ENCODE data around the gene TRMT44.

The TRMT44 gene

GRCh38 chr4:8428288-8429097 lies 12.1 kb upstream of the TRMT44 start:
- peak; percentile 93 for TF ChIP-seq CREB1 (IDR thresholded peaks at IDR 0.05; ENCODE audit: low read depth)
- no peak for TF ChIP-seq TEAD4 (IDR thresholded peaks at IDR 0.05)
- peak; percentile 13; the same call in 1 of the 2 replicates for TF ChIP-seq EGR1 (IDR thresholded peaks at IDR 0.05)
- TF ChIP-seq TAF1 (IDR thresholded peaks at IDR 0.05; ENCODE audit: low read depth): peak; percentile 73; the same call in 1 of the 2 replicates
- peak; percentile 28 for TF ChIP-seq NFIC (IDR thresholded peaks at IDR 0.05)
- TF ChIP-seq, protein P1, sequence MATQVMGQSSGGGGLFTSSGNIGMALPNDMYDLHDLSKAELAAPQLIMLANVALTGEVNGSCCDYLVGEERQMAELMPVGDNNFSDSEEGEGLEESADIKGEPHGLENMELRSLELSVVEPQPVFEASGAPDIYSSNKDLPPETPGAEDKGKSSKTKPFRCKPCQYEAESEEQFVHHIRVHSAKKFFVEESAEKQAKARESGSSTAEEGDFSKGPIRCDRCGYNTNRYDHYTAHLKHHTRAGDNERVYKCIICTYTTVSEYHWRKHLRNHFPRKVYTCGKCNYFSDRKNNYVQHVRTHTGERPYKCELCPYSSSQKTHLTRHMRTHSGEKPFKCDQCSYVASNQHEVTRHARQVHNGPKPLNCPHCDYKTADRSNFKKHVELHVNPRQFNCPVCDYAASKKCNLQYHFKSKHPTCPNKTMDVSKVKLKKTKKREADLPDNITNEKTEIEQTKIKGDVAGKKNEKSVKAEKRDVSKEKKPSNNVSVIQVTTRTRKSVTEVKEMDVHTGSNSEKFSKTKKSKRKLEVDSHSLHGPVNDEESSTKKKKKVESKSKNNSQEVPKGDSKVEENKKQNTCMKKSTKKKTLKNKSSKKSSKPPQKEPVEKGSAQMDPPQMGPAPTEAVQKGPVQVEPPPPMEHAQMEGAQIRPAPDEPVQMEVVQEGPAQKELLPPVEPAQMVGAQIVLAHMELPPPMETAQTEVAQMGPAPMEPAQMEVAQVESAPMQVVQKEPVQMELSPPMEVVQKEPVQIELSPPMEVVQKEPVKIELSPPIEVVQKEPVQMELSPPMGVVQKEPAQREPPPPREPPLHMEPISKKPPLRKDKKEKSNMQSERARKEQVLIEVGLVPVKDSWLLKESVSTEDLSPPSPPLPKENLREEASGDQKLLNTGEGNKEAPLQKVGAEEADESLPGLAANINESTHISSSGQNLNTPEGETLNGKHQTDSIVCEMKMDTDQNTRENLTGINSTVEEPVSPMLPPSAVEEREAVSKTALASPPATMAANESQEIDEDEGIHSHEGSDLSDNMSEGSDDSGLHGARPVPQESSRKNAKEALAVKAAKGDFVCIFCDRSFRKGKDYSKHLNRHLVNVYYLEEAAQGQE (IDR thresholded peaks at IDR 0.05; ENCODE audit: low read depth): no peak
- TF ChIP-seq MAX (IDR thresholded peaks at IDR 0.05): peak; percentile 62

GRCh38 chr4:8431553-8431952 lies 9.0 kb upstream of the TRMT44 start:
- TF ChIP-seq EP300 (IDR thresholded peaks at IDR 0.05; ENCODE audit: borderline replicate concordance): no peak
- TF ChIP-seq TEAD4 (IDR thresholded peaks at IDR 0.05): no peak

GRCh38 chr4:8433136-8433535 lies 7.4 kb upstream of the TRMT44 start:
- TF ChIP-seq USF1 (IDR thresholded peaks at IDR 0.05): no peak
- no peak for TF ChIP-seq EP300 (IDR thresholded peaks at IDR 0.05; ENCODE audit: borderline replicate concordance)
- no peak for TF ChIP-seq TAF1 (IDR thresholded peaks at IDR 0.05; ENCODE audit: low read depth)
- TF ChIP-seq FOXM1 (IDR thresholded peaks at IDR 0.05; ENCODE audit: borderline replicate concordance, low read depth): no peak
- no peak for TF ChIP-seq TCF12 (IDR thresholded peaks at IDR 0.05; ENCODE audit: low read depth)
- TF ChIP-seq EGR1 (IDR thresholded peaks at IDR 0.05): no peak
- no peak for TF ChIP-seq YY1 (IDR thresholded peaks at IDR 0.05; ENCODE audit: low read depth)

GRCh38 chr4:8434251-8435073 lies 6.1 kb upstream of the TRMT44 start:
- no peak for TF ChIP-seq ZBTB7A (IDR thresholded peaks at IDR 0.05; ENCODE audit: low read depth)
- TF ChIP-seq EGR1 (IDR thresholded peaks at IDR 0.05): no peak
- no peak for TF ChIP-seq CREB1 (IDR thresholded peaks at IDR 0.05; ENCODE audit: low read depth)
- TF ChIP-seq NFIC (IDR thresholded peaks at IDR 0.05): no peak
- TF ChIP-seq TEAD4 (IDR thresholded peaks at IDR 0.05): no peak

DNA sequence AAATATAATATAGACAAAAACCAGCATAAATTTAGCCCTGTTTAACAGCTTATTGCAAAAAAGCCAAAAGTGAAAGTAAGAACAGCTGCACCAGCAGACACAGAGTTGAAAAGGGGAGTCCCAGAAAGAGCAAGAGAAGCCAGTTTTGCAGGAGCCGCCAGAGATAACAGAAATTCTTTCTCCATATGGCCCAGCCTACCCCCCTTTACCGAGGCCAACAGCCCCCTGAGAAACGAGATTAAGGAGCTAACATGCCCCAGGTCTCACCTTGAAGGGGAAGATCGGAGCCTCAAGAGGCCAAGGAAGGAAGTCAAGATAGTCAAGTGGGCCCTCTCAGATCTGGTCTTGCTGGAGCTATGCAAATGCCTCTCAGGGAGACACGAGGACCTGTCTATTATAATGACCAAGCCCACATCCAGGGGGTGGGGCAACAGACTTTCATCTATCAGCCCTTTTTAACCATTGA lies 4.9 kb upstream of the TRMT44 start:
- TF ChIP-seq, protein P1 (IDR thresholded peaks at IDR 0.05; ENCODE audit: low read depth): no peak
- TF ChIP-seq MAX (IDR thresholded peaks at IDR 0.05) (no peak), FOXM1 (IDR thresholded peaks at IDR 0.05; ENCODE audit: borderline replicate concordance, low read depth) (no peak), NFIC (IDR thresholded peaks at IDR 0.05) (no peak), EGR1 (IDR thresholded peaks at IDR 0.05) (no peak), TAF1 (IDR thresholded peaks at IDR 0.05; ENCODE audit: low read depth) (no peak), USF1 (IDR thresholded peaks at IDR 0.05) (no peak), CEBPB (IDR thresholded peaks at IDR 0.05) (no peak), ZBTB7A (IDR thresholded peaks at IDR 0.05; ENCODE audit: low read depth) (no peak), TCF12 (IDR thresholded peaks at IDR 0.05; ENCODE audit: low read depth) (no peak), TEAD4 (IDR thresholded peaks at IDR 0.05) (no peak)

DNA sequence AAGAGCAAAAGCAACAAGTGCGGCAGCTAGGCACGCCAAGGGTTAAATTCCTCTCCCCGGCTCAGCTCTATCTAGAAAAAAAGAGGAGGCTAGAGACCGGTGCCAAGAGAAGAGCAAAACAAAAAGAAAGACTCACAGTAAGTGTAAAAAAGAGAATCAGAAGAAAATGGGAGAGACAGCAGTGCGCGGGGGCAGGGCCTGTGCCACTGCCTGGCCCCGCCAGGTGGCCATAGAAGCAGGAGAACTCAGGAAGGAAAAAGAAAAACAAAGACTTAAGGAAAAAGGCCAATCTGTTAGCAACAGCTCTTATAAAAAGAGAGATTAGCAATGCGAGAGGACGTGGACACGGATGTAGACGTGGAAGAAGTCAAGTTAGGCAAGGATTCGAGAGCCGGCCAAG lies 3.3 kb upstream of the TRMT44 start:
- TF ChIP-seq TEAD4 (IDR thresholded peaks at IDR 0.05) (no peak), ZBTB7A (IDR thresholded peaks at IDR 0.05; ENCODE audit: low read depth) (no peak), CEBPB (IDR thresholded peaks at IDR 0.05) (no peak), CREB1 (IDR thresholded peaks at IDR 0.05; ENCODE audit: low read depth) (no peak), TCF12 (IDR thresholded peaks at IDR 0.05; ENCODE audit: low read depth) (no peak), EGR1 (IDR thresholded peaks at IDR 0.05) (no peak), USF1 (IDR thresholded peaks at IDR 0.05) (no peak), MAX (IDR thresholded peaks at IDR 0.05) (no peak)
- TF ChIP-seq, protein P1 (IDR thresholded peaks at IDR 0.05; ENCODE audit: low read depth): no peak
